ENCODE results near the gene TCL1A.

GRCh38 chr14:95756127-95756526 is 42.2 kb upstream of the TCL1A start:
- TF ChIP-seq POLR2AphosphoS5 (IDR thresholded peaks at IDR 0.05): no peak
- TF ChIP-seq CTCF (IDR thresholded peaks at IDR 0.05): no peak
- no peak for TF ChIP-seq POLR2A (IDR thresholded peaks at IDR 0.05)
- TF ChIP-seq EP300 (IDR thresholded peaks at IDR 0.05; ENCODE audit: low read depth): no peak

Data from transverse colon (tissue), 4 donors.